ENCODE measurements around the gene DPYSL3. TPM values are rescaled to one million over a fixed set of nuclear protein-coding genes. Genes with fewer than 3 reads are reported as not detected.

Gene DPYSL3
- total and polyA plus RNA-seq, 7 experiments from 2014 or later, result 0.08 to 1.2 (median 0.11) TPM; not detected in 4

DNA sequence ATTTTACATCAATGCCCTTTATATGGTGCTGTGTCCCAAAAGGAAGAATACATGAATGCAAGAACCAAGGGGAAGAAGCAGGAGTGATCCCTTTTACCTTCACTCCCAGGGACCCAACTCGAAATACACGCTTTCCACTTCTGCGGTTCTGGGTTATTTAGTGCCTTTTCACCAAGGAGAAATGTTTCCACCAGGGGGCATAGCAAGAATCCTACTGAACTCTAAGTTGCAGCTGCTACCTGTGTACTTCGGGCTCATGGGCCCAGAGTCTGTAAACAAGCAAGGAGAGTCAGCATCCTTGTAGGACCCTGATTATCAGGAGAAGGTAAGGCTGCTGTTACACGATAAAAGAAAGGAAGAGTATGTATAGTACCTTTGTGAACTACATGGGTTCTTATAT is 45.7 kb downstream of the DPYSL3 start:
- peaks cover 0 to 5% (median 0%) of the 10 kb centered on the region in 5 donors for H3K36me3 Mint-ChIP-seq
- H3K27ac ChIP-seq (ENCODE audit: low read depth, low read length), result no peak overlapping the region
- POLR2A ChIA-PET, result no interaction called here
- no peak overlapping the region for H3K4me3 Mint-ChIP-seq
- H3K9me3 Mint-ChIP-seq, result peaks cover 0 to 12% (median 0%) of the 10 kb centered on the region in 11 donors
- H3K36me3 ChIP-seq (ENCODE audit: control insufficient read depth in 2 of 3, insufficient read depth in 3 of 3, low read length in 3 of 3), result no peaks in the 10 kb centered on the region
- no peaks in the 10 kb centered on the region for H3K4me1 Mint-ChIP-seq
- no peak overlapping the region for H3K27ac Mint-ChIP-seq
- intact Hi-C loops (cut with micrococcal nuclease), result no loop called here
- no peaks in the 10 kb centered on the region for H3K9me3 ChIP-seq (ENCODE audit: control insufficient read depth in 2 of 3, low read length in 3 of 3)
- ATAC-seq (no peak), DNase-seq (no peak)
- H3K27me3 ChIP-seq (ENCODE audit: control insufficient read depth in 2 of 2, insufficient read depth in 2 of 2, low read length in 2 of 2), result no peaks in the 10 kb centered on the region
- CTCF ChIA-PET, result no interaction called here
- H3K27me3 Mint-ChIP-seq, result peaks cover 0 to 25% (median 12%) of the 10 kb centered on the region in 5 donors
- no peak overlapping the region for H3K4me3 ChIP-seq (ENCODE audit: low read length)
- H3K4me1 ChIP-seq (ENCODE audit: control insufficient read depth in 2 of 2, insufficient read depth in 2 of 2, low read length in 2 of 2), result no peaks in the 10 kb centered on the region

DNA sequence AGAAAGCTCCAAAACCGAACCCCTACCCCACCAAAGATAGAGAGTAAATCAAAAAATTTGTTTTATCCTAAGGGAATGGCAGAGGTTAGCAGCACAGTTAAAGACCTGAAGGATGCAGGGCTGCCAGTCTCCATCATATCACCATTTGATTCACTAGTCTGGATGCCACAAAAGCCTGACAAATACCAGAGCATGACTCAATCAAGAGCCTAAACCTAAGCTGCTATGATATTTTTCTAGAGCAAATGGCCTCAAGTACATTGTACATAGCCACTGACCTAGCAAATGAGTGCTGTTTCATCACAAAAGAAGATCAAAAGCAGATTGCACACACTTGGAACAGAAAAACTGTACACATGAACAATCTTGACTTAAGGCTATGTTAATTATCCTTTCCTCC is 48.0 kb downstream of the DPYSL3 start:
- H3K9me3 ChIP-seq (ENCODE audit: control insufficient read depth in 2 of 3, low read length in 3 of 3), result no peaks in the 10 kb centered on the region
- POLR2A ChIA-PET, result no interaction called here
- H3K4me1 ChIP-seq (ENCODE audit: control insufficient read depth in 2 of 2, insufficient read depth in 2 of 2, low read length in 2 of 2), result no peaks in the 10 kb centered on the region
- H3K36me3 ChIP-seq (ENCODE audit: control insufficient read depth in 2 of 3, insufficient read depth in 3 of 3, low read length in 3 of 3), result no peaks in the 10 kb centered on the region
- H3K9me3 Mint-ChIP-seq, result peaks cover 0 to 12% (median 0%) of the 10 kb centered on the region in 11 donors
- H3K4me3 Mint-ChIP-seq, result no peak overlapping the region
- no peak overlapping the region for H3K27ac ChIP-seq (ENCODE audit: low read depth, low read length)
- CTCF ChIA-PET, result no interaction called here
- intact Hi-C loops (cut with micrococcal nuclease), result no loop called here
- ATAC-seq, result no peak
- peaks cover 0 to 9% (median 0%) of the 10 kb centered on the region in 5 donors for H3K36me3 Mint-ChIP-seq
- no peak overlapping the region for H3K4me3 ChIP-seq (ENCODE audit: low read length)
- H3K4me1 Mint-ChIP-seq, result no peaks in the 10 kb centered on the region
- H3K27ac Mint-ChIP-seq, result no peak overlapping the region
- no peaks in the 10 kb centered on the region for H3K27me3 ChIP-seq (ENCODE audit: control insufficient read depth in 2 of 2, insufficient read depth in 2 of 2, low read length in 2 of 2)
- peaks cover under 1 to 45% (median 31%) of the 10 kb centered on the region in 5 donors for H3K27me3 Mint-ChIP-seq
- DNase-seq, result no peak

DNA sequence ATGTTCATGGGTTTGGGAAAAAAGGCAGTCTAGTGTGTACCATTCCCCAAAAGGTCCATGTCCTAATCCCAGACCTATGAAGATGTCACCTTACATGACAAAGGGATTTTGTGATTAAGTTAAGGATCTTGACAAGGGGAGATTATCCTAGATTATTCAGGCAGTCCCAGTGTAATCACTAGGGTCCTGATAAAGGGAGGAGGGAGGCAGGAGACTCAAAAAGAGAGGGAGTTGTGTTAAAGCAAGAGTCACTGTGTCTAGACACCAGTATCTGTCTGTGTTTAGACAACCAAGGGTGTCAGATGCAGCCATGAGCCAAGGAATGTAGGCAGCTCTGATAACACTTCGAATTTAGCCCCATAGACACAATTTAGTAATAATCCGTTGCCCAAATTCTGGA is 49.5 kb downstream of the DPYSL3 start:
- POLR2A ChIA-PET, result no interaction called here
- H3K27ac ChIP-seq (ENCODE audit: low read depth, low read length), result no peak overlapping the region
- H3K36me3 Mint-ChIP-seq, result peaks cover 0 to 9% (median 0%) of the 10 kb centered on the region in 5 donors
- H3K9me3 Mint-ChIP-seq, result peaks cover 0 to 12% (median 0%) of the 10 kb centered on the region in 11 donors
- no peaks in the 10 kb centered on the region for H3K27me3 ChIP-seq (ENCODE audit: control insufficient read depth in 2 of 2, insufficient read depth in 2 of 2, low read length in 2 of 2)
- H3K4me3 Mint-ChIP-seq, result no peak overlapping the region
- CTCF ChIA-PET, result no interaction called here
- H3K27me3 Mint-ChIP-seq, result peaks cover 14 to 50% (median 40%) of the 10 kb centered on the region in 5 donors
- H3K4me1 Mint-ChIP-seq, result no peaks in the 10 kb centered on the region
- no peaks in the 10 kb centered on the region for H3K4me1 ChIP-seq (ENCODE audit: control insufficient read depth in 2 of 2, insufficient read depth in 2 of 2, low read length in 2 of 2)
- ATAC-seq, result no peak
- no peaks in the 10 kb centered on the region for H3K36me3 ChIP-seq (ENCODE audit: control insufficient read depth in 2 of 3, insufficient read depth in 3 of 3, low read length in 3 of 3)
- no peak for DNase-seq
- H3K27ac Mint-ChIP-seq, result no peak overlapping the region
- no peaks in the 10 kb centered on the region for H3K9me3 ChIP-seq (ENCODE audit: control insufficient read depth in 2 of 3, low read length in 3 of 3)
- no peak overlapping the region for H3K4me3 ChIP-seq (ENCODE audit: low read length)
- intact Hi-C loops (cut with micrococcal nuclease), result no loop called here

DNA sequence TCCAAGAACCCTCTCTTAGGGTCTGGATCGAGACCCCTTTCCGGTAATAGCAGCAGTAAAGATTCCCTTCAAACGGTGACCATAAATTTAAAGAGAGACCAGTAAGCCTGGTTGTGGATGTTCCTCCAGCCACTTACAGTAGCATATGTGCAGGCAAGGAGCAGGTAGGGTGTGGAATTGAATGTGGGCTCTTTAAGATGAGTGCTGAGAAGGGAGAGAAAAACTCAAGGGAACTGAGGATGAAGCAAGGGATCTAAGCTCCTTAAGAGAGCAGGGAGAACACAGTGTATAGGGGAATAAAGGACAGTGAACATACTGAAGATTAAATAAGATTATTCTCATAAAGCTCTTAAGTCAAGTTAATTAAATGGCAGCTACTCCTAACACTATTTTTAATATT is 51.3 kb downstream of the DPYSL3 start:
- H3K27me3 Mint-ChIP-seq, result peaks cover 31 to 60% (median 57%) of the 10 kb centered on the region in 5 donors
- Histone ChIP-seq H3K4me1 (ENCODE audit: control insufficient read depth in 2 of 2, insufficient read depth in 2 of 2, low read length in 2 of 2) (no peaks in the 10 kb centered on the region), H3K36me3 (ENCODE audit: control insufficient read depth in 2 of 3, insufficient read depth in 3 of 3, low read length in 3 of 3) (no peaks in the 10 kb centered on the region), H3K27me3 (ENCODE audit: control insufficient read depth in 2 of 2, insufficient read depth in 2 of 2, low read length in 2 of 2) (no peaks in the 10 kb centered on the region), H3K27ac (ENCODE audit: low read depth, low read length) (no peak overlapping the region), H3K9me3 (ENCODE audit: control insufficient read depth in 2 of 3, low read length in 3 of 3) (no peaks in the 10 kb centered on the region), H3K4me3 (ENCODE audit: low read length) (no peak overlapping the region)
- H3K9me3 Mint-ChIP-seq, result peaks cover 0 to 12% (median 0%) of the 10 kb centered on the region in 11 donors
- no peak overlapping the region for H3K4me3 Mint-ChIP-seq
- peaks cover 8 to 16% (median 9%) of the 10 kb centered on the region in 7 donors for H3K4me1 Mint-ChIP-seq
- DNase-seq (no peak), ATAC-seq (no peak)
- ChIA-PET CTCF (no interaction called here), POLR2A (no interaction called here)
- peaks cover 0 to 9% (median 0%) of the 10 kb centered on the region in 5 donors for H3K36me3 Mint-ChIP-seq
- H3K27ac Mint-ChIP-seq, result no peak overlapping the region
- intact Hi-C loops (cut with micrococcal nuclease), result no loop called here

DNA sequence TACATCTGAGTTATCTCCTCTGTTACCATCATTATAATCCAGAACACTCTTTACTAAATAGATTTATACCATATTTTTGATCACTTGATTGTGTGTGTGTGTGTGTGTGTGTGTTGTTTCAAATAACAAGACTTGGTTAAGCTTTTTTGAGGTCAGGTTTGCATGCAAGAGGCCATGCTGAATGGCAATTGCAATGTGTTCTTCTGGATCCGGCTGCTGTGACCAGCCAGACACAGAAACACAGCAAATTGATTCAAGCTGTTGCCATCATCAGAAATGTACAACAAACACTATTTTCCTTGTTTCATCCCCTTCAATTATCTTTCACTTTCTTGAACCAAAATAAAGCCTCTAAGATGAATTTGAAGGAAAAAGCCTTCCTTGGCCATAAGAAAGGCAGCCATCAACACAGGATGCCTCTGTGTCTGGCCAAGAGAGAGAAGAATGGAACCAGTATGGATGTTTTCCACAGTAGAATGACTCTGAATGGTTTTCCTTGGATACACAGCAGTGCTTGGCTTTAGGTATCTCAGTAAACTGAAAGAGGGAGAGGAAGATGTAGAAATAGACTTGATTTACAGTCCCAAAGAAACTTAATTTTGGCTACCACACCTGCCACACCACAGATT is 53.9 kb downstream of the DPYSL3 start:
- Mint-ChIP-seq H3K4me3 (peak overlapping the region in 3 of 10 donors; percentile 0 to 80 (median 3)), H3K27ac (no peak overlapping the region), H3K4me1 (peaks cover 8 to 31% (median 18%) of the 10 kb centered on the region in 7 donors), H3K9me3 (peaks cover 0 to 6% (median 0%) of the 10 kb centered on the region in 11 donors), H3K36me3 (peaks cover 0 to 4% (median 0%) of the 10 kb centered on the region in 5 donors), H3K27me3 (peaks cover 53 to 79% (median 70%) of the 10 kb centered on the region in 5 donors)
- POLR2A ChIA-PET, result no interaction called here
- H3K4me1 ChIP-seq (ENCODE audit: control insufficient read depth in 2 of 2, insufficient read depth in 2 of 2, low read length in 2 of 2), result no peaks in the 10 kb centered on the region
- intact Hi-C loops (cut with micrococcal nuclease), result no loop called here
- no peaks in the 10 kb centered on the region for H3K36me3 ChIP-seq (ENCODE audit: control insufficient read depth in 2 of 3, insufficient read depth in 3 of 3, low read length in 3 of 3)
- DNase-seq, result no peak
- no peak overlapping the region for H3K27ac ChIP-seq (ENCODE audit: low read depth, low read length)
- peaks cover 0 to 4% of the 10 kb centered on the region in 2 donors for H3K27me3 ChIP-seq (ENCODE audit: control insufficient read depth in 2 of 2, insufficient read depth in 2 of 2, low read length in 2 of 2)
- H3K4me3 ChIP-seq (ENCODE audit: low read length), result no peak overlapping the region
- H3K9me3 ChIP-seq (ENCODE audit: control insufficient read depth in 2 of 3, low read length in 3 of 3), result no peaks in the 10 kb centered on the region
- no peak for ATAC-seq
- CTCF ChIA-PET, result no interaction called here

DNA sequence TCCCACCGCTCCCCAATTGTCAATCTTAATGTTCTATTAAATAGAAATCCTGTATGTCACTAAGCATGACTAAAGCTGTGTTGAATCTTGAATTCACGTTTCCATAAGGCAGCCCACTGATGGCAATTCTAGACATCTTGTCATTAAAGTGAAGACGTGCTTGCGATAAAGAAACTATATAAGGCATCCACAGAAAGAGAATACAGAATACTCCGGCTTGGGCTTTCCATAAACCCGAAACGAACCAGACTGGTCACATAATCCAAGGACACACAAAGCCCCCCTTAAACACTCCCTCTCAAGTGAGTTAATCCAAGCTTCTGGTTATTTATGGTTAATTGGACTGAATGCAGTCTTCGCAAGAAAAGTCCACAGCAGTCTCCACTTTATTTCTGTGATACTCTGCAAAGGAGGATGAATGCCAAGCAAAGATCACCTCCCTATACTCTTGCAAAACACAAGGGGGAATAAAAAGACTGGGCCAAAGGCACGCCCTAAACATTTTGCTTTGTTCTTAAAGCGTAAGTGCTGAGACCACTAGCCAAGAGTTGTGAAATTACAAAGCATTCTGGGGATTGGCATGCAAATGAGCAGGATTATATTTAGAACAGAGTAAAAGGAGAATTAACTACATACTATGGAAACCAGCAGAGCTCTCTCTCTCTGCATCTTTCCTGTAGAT is 54.7 kb downstream of the DPYSL3 start:
- H3K4me3 Mint-ChIP-seq, result peak overlapping the region in 9 of 10 donors; percentile 48 to 85 (median 80)
- ATAC-seq (no peak), DNase-seq (no peak)
- CTCF ChIA-PET, result no interaction called here
- Histone ChIP-seq H3K9me3 (ENCODE audit: control insufficient read depth in 2 of 3, low read length in 3 of 3) (no peaks in the 10 kb centered on the region), H3K4me3 (ENCODE audit: low read length) (no peak overlapping the region), H3K27me3 (ENCODE audit: control insufficient read depth in 2 of 2, insufficient read depth in 2 of 2, low read length in 2 of 2) (peaks cover 0 to 4% of the 10 kb centered on the region in 2 donors), H3K4me1 (ENCODE audit: control insufficient read depth in 2 of 2, insufficient read depth in 2 of 2, low read length in 2 of 2) (no peaks in the 10 kb centered on the region), H3K36me3 (ENCODE audit: control insufficient read depth in 2 of 3, insufficient read depth in 3 of 3, low read length in 3 of 3) (no peaks in the 10 kb centered on the region), H3K27ac (ENCODE audit: low read depth, low read length) (no peak overlapping the region)
- H3K36me3 Mint-ChIP-seq, result peaks cover 0 to 4% (median 0%) of the 10 kb centered on the region in 5 donors
- H3K27ac Mint-ChIP-seq, result no peak overlapping the region
- H3K9me3 Mint-ChIP-seq, result peaks cover 0 to 8% (median 0%) of the 10 kb centered on the region in 11 donors
- peaks cover 59 to 82% (median 72%) of the 10 kb centered on the region in 5 donors for H3K27me3 Mint-ChIP-seq
- POLR2A ChIA-PET, result no interaction called here
- H3K4me1 Mint-ChIP-seq, result peaks cover 8 to 31% (median 18%) of the 10 kb centered on the region in 7 donors
- intact Hi-C loops (cut with micrococcal nuclease), result loop anchor here in 1 of 2 donors (1.0 to 5.0 kb wide), 3 partner anchors 122 to 367 kb away; no protein-coding TSS in a partner anchor

Measured in naive thymus-derived CD4-positive, alpha-beta T cell (primary cell).